SK-N-SH (cell line): ENCODE results near the gene FCHO1. TPM values are rescaled to one million over a fixed set of nuclear protein-coding genes. Genes with fewer than 3 reads are reported as not detected.

Experiments used
- CTCF ChIA-PET: fragments of 300-600, 350-600 bp; formaldehyde crosslinking; extraction: SDS; loops from one replicate; lab custom pipeline; 2021; lab: Yijun Ruan, JAX
- POLR2A ChIA-PET: fragments of 350-600 bp; sonication (Branson Sonifier 250); formaldehyde crosslinking; extraction: SDS; loops from one replicate; lab custom pipeline; 2020; ENCODE audit warnings: antibody characterized with exemption, inconsistent platforms; lab: Yijun Ruan, JAX
- DNase-seq: peaks from one replicate; pipeline ENCODE4 v3.0.0; 2012
- H2AFZ ChIP-seq: fragments of 200-600 bp; sonication (generic); 2 replicates; pipeline ENCODE4 v1.8.1; 2016; ENCODE audit warnings: antibody characterized with exemption, mild to moderate bottlenecking, low read depth
- H3F3A ChIP-seq: fragments of 200-600 bp; sonication (generic); replicated peaks from 2 replicates; pipeline ENCODE3; 2016; ENCODE audit warnings: antibody characterized with exemption, mild to moderate bottlenecking; ENCODE audit not compliant: insufficient read depth
- H3K27ac ChIP-seq, 2 experiments: fragments of 200-500 bp in 1 of 2; fragments of 200-600 bp in 1 of 2; sonication (Bioruptor generic) in 1 of 2; sonication (generic), shearing (Covaris generic) in 1 of 2; 2 replicates each; pipeline versions ENCODE4 v1.5.1 to v1.6.1; 2014 to 2016; ENCODE audit warnings: low read depth in 2 of 2, inconsistent platforms in 1 of 2, low read length in 1 of 2, mild to moderate bottlenecking in 1 of 2, mixed read lengths in 1 of 2
- H3K27me3 ChIP-seq: fragments of 200-600 bp; sonication (generic), shearing (Covaris generic); 2 replicates; pipeline ENCODE4 v1.6.1; 2016; ENCODE audit warnings: mixed run types; ENCODE audit not compliant: insufficient read depth
- H3K36me3 ChIP-seq, 2 experiments: fragments of 200-500 bp in 1 of 2; fragments of 200-600 bp in 1 of 2; sonication (Bioruptor generic) in 1 of 2; sonication (generic) in 1 of 2; replicated peaks in 1 of 2; 2 replicates each; pipeline versions ENCODE3 to v1.5.1; 2014 to 2016; ENCODE audit warnings: low read length in 1 of 2, mild to moderate bottlenecking in 1 of 2; ENCODE audit not compliant: insufficient read depth in 2 of 2, control insufficient read depth in 1 of 2
- H3K4me1 ChIP-seq, 2 experiments: fragments of 200-500 bp in 1 of 2; fragments of 200-600 bp in 1 of 2; sonication (Bioruptor generic) in 1 of 2; sonication (generic), shearing (Covaris generic) in 1 of 2; 2 replicates each; pipeline versions ENCODE4 v1.5.1 to v1.6.1; 2014 to 2016; ENCODE audit warnings: low read depth in 1 of 2, low read length in 1 of 2, mixed run types in 1 of 2; ENCODE audit not compliant: insufficient read depth in 2 of 2, control insufficient read depth in 1 of 2
- H3K4me2 ChIP-seq: fragments of 200-600 bp; sonication (generic), shearing (Covaris generic); 2 replicates; pipeline ENCODE4 v1.6.1; 2017; ENCODE audit warnings: mixed run types
- H3K4me3 ChIP-seq, 2 experiments: fragments of 200-500 bp in 1 of 2; fragments of 200-600 bp in 1 of 2; sonication (Bioruptor generic) in 1 of 2; sonication (generic), shearing (Covaris generic) in 1 of 2; 2 replicates each; pipeline versions ENCODE4 v1.5.1 to v1.8.1; 2014 to 2016; ENCODE audit warnings: low read depth in 2 of 2, inconsistent platforms in 1 of 2, low read length in 1 of 2, mild to moderate bottlenecking in 1 of 2, mixed read lengths in 1 of 2, moderate library complexity in 1 of 2
- H3K79me2 ChIP-seq: fragments of 200-600 bp; sonication (generic); 2 replicates; pipeline ENCODE4 v1.8.1; 2017; ENCODE audit warnings: mild to moderate bottlenecking; ENCODE audit not compliant: insufficient read depth
- H3K9ac ChIP-seq: fragments of 200-600 bp; sonication (generic); 2 replicates; pipeline ENCODE4 v1.6.1; 2017; ENCODE audit warnings: mixed run types
- H3K9me2 ChIP-seq: fragments of 200-600 bp; sonication (generic); 2 replicates; pipeline ENCODE4 v1.6.1; 2017; ENCODE audit warnings: mixed run types
- H3K9me3 ChIP-seq: fragments of 200-600 bp; sonication (generic); 2 replicates; pipeline ENCODE4 v1.6.1; 2017; ENCODE audit warnings: mixed run types, mild to moderate bottlenecking, moderate library complexity
- H4K20me1 ChIP-seq: fragments of 200-600 bp; sonication (generic); 2 replicates; pipeline ENCODE4 v1.6.1; 2017; ENCODE audit warnings: mild to moderate bottlenecking, mixed run types; ENCODE audit not compliant: insufficient read depth
- ELF1 ChIP-seq: IDR thresholded peaks from 2 replicates; pipeline ENCODE4 v1.4.0; 2012
- EP300 ChIP-seq, 2 experiments: IDR thresholded peaks; 2 replicates each; pipeline versions ENCODE4 v1.4.0 to v1.6.1; 2012; ENCODE audit warnings: borderline replicate concordance in 1 of 2, low read depth in 1 of 2, low read length in 1 of 2
- EZH2phosphoT487 ChIP-seq: fragments of 200-600 bp; sonication (generic); IDR thresholded peaks from 2 replicates; pipeline ENCODE4 v1.6.1; 2017; ENCODE audit warnings: low read depth, mixed run types, mild to moderate bottlenecking, antibody characterized with exemption, moderate library complexity, borderline replicate concordance
- FOSL2 ChIP-seq: IDR thresholded peaks from 2 replicates; pipeline ENCODE4 v1.4.0; 2012; ENCODE audit warnings: low read depth, mild to moderate bottlenecking, moderate library complexity, borderline replicate concordance
- FOXJ3 ChIP-seq: sonication (generic); formaldehyde crosslinking; IDR thresholded peaks from 2 replicates; pipeline ENCODE4 v1.5.1; 2020; ENCODE audit warnings: mild to moderate bottlenecking, missing genetic modification reagents
- GABPA ChIP-seq: IDR thresholded peaks from 2 replicates; pipeline ENCODE4 v1.4.0; 2012; ENCODE audit warnings: low read depth, mild to moderate bottlenecking
- JUND ChIP-seq: IDR thresholded peaks from 2 replicates; pipeline ENCODE4 v1.4.0; 2012
- NFIC ChIP-seq: IDR thresholded peaks from 2 replicates; pipeline ENCODE4 v1.4.0; 2012; ENCODE audit warnings: borderline replicate concordance
- NRF1 ChIP-seq: IDR thresholded peaks from 2 replicates; pipeline ENCODE4 v1.6.1; 2012; ENCODE audit warnings: low read depth, mild to moderate bottlenecking, low read length
- RAD21 ChIP-seq: IDR thresholded peaks from 2 replicates; pipeline ENCODE4 v1.6.1; 2012; ENCODE audit warnings: mild to moderate bottlenecking, low read length
- RXRA ChIP-seq: IDR thresholded peaks from 2 replicates; pipeline ENCODE4 v1.4.0; 2012; ENCODE audit warnings: low read depth, mild to moderate bottlenecking, borderline replicate concordance
- TAF1 ChIP-seq: IDR thresholded peaks from 2 replicates; pipeline ENCODE4 v1.6.1; 2012; ENCODE audit warnings: low read depth, mild to moderate bottlenecking, low read length, moderate library complexity, borderline replicate concordance
- TCF12 ChIP-seq: IDR thresholded peaks from 2 replicates; pipeline ENCODE4 v1.4.0; 2012
- TEAD4 ChIP-seq: IDR thresholded peaks from 2 replicates; pipeline ENCODE4 v1.4.0; 2012; ENCODE audit warnings: mild to moderate bottlenecking, borderline replicate concordance; ENCODE audit not compliant: insufficient read depth
- YY1 ChIP-seq: IDR thresholded peaks from 2 replicates; pipeline ENCODE4 v1.4.0; 2012; ENCODE audit warnings: low read depth, mild to moderate bottlenecking
- WGBS: methylation state at CpG from one replicate; pipeline ENCODE4 v1.1.6; 2017; ENCODE audit warnings: low lambda C conversion rate; 5-methylcytosine and 5-hydroxymethylcytosine counted together
- polyA plus RNA-seq, 3 experiments: library from polyadenylated mRNA; depleted of rRNA; stranded (reverse); fragments of >200 nt; gene quantifications; 2 replicates each; pipeline ENCODE4 v1.2.3, GENCODE V29; 2012
- TF ChIP-seq, protein P1 (sequence below): IDR thresholded peaks from 2 replicates; pipeline ENCODE4; 2012
- TF ChIP-seq, protein P2 (sequence below): IDR thresholded peaks from 2 replicates; pipeline ENCODE4 v1.4.0; 2012; ENCODE audit warnings: low read depth, borderline replicate concordance
- TF ChIP-seq, protein P3 (sequence below): IDR thresholded peaks from 2 replicates; pipeline ENCODE4 v1.4.0; 2012; ENCODE audit warnings: low read depth, borderline replicate concordance
- TF ChIP-seq, protein P4 (sequence below): fragments of 150-350 bp; IDR thresholded peaks from 2 replicates; pipeline ENCODE4 v1.6.1; 2017; ENCODE audit warnings: antibody characterized with exemption, low read length, low read depth, borderline replicate concordance
- TF ChIP-seq, protein P5 (sequence below): IDR thresholded peaks from 2 replicates; pipeline ENCODE4 v1.6.1; 2012; ENCODE audit warnings: mild to moderate bottlenecking, low read depth, low read length, moderate library complexity

FCHO1 gene
- polyA plus RNA-seq, 1 of the 3 experiments (the other 2 are of a cell fraction): 0.71 TPM

DNA sequence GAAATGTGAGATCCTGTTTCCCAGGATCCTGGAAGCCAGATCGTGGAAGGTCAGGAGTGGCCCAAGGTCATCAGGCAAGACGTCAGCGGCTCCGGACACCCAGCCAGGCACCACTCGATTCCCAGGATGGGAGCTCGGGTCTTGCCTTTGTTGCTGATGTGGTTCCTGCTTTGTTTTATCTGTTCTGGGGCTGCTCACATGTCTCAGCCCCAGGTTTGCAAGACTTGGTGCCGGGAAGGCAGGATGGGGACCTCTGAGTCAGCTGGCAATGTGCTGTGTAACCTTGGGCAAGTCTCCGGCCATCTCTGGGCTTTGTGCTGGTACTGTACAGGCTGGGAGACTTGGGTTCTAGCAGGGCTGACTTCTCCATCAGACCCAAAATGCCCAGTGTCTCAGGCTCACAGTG is 1.4 kb upstream of the FCHO1 start:
- POLR2A ChIA-PET: no interaction called here
- Histone ChIP-seq H3K9ac (no peak overlapping the region), H3K36me3 (no peaks in the 10 kb centered on the region), H3F3A (peaks cover 6% of the 10 kb centered on the region), H3K9me2 (no peaks in the 10 kb centered on the region), H3K79me2 (no peaks in the 10 kb centered on the region), H4K20me1 (no peaks in the 10 kb centered on the region), H3K27ac (no peak overlapping the region), H2AFZ (no peak overlapping the region), H3K4me3 (no peak overlapping the region), H3K4me2 (no peak overlapping the region), H3K27me3 (no peaks in the 10 kb centered on the region), H3K4me1 (peaks cover under 1 to 5% of the 10 kb centered on the region in 2 experiments; a peak in 1 of 4 replicates), H3K9me3 (no peaks in the 10 kb centered on the region)
- DNase-seq: no peak
- TF ChIP-seq TAF1: no peak
- TF ChIP-seq GABPA: no peak
- TF ChIP-seq RXRA: no peak
- TF ChIP-seq RAD21: no peak
- TF ChIP-seq FOSL2: no peak
- 32% methylated on average over 4 of the region's 8 CpGs for WGBS
- CTCF ChIA-PET: interaction anchor here (1.1 to 1.3 kb wide), 2 partner anchors 25 to 110 kb away, joined by 3 to 4 read pairs; partner anchors contain the start of gene RPL18A

DNA sequence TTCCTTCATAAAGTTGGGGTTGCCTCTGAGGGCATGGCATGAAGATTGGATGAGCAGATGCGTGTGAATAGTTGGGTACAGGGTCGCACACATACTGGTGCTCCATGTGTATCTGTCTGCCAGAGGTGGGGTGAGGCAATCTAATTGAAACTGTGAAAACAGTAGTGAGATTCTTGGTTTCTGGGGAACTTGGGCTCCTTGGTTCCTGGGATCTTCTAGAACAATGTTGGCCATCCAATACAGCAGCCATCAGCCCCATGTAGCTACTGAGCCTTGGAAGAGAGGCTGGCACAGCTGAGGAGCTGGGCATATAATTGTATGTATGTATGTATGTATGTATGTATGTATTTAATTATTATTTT is 616 bp downstream of the FCHO1 start:
- Histone ChIP-seq H3K9me2 (no peaks in the 10 kb centered on the region), H3K27ac (no peak overlapping the region), H3K9ac (no peak overlapping the region), H3K36me3 (no peaks in the 10 kb centered on the region), H3K27me3 (no peaks in the 10 kb centered on the region), H3K4me2 (no peak overlapping the region), H3K9me3 (no peaks in the 10 kb centered on the region), H3K4me3 (no peak overlapping the region), H3F3A (peaks cover 3% of the 10 kb centered on the region), H2AFZ (no peak overlapping the region), H4K20me1 (no peaks in the 10 kb centered on the region), H3K4me1 (peaks cover 9 to 18% of the 10 kb centered on the region in 2 experiments; a peak in 1 of 4 replicates), H3K79me2 (no peaks in the 10 kb centered on the region)
- CTCF ChIA-PET: interaction anchor here (0.6 to 1.1 kb wide), 2 partner anchors 12 to 801 kb away, joined by 3 read pairs; no protein-coding TSS in a partner anchor
- DNase-seq: no peak
- WGBS: 60% methylated on average over 2 of the region's 2 CpGs
- POLR2A ChIA-PET: interaction anchor here (0.7 kb wide), 1 partner anchor 96 kb away, joined by 3 read pairs; the partner anchor contains the start of gene JAK3
- TF ChIP-seq, protein P1, sequence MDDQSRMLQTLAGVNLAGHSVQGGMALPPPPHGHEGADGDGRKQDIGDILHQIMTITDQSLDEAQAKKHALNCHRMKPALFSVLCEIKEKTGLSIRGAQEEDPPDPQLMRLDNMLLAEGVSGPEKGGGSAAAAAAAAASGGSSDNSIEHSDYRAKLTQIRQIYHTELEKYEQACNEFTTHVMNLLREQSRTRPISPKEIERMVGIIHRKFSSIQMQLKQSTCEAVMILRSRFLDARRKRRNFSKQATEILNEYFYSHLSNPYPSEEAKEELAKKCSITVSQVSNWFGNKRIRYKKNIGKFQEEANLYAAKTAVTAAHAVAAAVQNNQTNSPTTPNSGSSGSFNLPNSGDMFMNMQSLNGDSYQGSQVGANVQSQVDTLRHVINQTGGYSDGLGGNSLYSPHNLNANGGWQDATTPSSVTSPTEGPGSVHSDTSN: no peak
- no peak for TF ChIP-seq TAF1
- TF ChIP-seq NFIC: no peak
- TF ChIP-seq, protein P2, sequence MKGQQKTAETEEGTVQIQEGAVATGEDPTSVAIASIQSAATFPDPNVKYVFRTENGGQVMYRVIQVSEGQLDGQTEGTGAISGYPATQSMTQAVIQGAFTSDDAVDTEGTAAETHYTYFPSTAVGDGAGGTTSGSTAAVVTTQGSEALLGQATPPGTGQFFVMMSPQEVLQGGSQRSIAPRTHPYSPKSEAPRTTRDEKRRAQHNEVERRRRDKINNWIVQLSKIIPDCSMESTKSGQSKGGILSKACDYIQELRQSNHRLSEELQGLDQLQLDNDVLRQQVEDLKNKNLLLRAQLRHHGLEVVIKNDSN: no peak
- TF ChIP-seq, protein P3, sequence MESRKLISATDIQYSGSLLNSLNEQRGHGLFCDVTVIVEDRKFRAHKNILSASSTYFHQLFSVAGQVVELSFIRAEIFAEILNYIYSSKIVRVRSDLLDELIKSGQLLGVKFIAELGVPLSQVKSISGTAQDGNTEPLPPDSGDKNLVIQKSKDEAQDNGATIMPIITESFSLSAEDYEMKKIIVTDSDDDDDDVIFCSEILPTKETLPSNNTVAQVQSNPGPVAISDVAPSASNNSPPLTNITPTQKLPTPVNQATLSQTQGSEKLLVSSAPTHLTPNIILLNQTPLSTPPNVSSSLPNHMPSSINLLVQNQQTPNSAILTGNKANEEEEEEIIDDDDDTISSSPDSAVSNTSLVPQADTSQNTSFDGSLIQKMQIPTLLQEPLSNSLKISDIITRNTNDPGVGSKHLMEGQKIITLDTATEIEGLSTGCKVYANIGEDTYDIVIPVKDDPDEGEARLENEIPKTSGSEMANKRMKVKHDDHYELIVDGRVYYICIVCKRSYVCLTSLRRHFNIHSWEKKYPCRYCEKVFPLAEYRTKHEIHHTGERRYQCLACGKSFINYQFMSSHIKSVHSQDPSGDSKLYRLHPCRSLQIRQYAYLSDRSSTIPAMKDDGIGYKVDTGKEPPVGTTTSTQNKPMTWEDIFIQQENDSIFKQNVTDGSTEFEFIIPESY: no peak
- no peak for TF ChIP-seq EP300 (IDR thresholded peaks at IDR 0.05; ENCODE audit: borderline replicate concordance in 1 of 2, low read depth in 1 of 2, low read length in 1 of 2)
- TF ChIP-seq YY1: no peak
- TF ChIP-seq, protein P4, sequence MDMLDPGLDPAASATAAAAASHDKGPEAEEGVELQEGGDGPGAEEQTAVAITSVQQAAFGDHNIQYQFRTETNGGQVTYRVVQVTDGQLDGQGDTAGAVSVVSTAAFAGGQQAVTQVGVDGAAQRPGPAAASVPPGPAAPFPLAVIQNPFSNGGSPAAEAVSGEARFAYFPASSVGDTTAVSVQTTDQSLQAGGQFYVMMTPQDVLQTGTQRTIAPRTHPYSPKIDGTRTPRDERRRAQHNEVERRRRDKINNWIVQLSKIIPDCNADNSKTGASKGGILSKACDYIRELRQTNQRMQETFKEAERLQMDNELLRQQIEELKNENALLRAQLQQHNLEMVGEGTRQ: no peak
- no peak for TF ChIP-seq RAD21
- TF ChIP-seq NRF1: no peak
- TF ChIP-seq FOXJ3 (CRISPR knock-in tag): no peak
- TF ChIP-seq, protein P5, sequence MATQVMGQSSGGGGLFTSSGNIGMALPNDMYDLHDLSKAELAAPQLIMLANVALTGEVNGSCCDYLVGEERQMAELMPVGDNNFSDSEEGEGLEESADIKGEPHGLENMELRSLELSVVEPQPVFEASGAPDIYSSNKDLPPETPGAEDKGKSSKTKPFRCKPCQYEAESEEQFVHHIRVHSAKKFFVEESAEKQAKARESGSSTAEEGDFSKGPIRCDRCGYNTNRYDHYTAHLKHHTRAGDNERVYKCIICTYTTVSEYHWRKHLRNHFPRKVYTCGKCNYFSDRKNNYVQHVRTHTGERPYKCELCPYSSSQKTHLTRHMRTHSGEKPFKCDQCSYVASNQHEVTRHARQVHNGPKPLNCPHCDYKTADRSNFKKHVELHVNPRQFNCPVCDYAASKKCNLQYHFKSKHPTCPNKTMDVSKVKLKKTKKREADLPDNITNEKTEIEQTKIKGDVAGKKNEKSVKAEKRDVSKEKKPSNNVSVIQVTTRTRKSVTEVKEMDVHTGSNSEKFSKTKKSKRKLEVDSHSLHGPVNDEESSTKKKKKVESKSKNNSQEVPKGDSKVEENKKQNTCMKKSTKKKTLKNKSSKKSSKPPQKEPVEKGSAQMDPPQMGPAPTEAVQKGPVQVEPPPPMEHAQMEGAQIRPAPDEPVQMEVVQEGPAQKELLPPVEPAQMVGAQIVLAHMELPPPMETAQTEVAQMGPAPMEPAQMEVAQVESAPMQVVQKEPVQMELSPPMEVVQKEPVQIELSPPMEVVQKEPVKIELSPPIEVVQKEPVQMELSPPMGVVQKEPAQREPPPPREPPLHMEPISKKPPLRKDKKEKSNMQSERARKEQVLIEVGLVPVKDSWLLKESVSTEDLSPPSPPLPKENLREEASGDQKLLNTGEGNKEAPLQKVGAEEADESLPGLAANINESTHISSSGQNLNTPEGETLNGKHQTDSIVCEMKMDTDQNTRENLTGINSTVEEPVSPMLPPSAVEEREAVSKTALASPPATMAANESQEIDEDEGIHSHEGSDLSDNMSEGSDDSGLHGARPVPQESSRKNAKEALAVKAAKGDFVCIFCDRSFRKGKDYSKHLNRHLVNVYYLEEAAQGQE: no peak
- TF ChIP-seq TEAD4: no peak
- TF ChIP-seq ELF1: no peak
- no peak for TF ChIP-seq EZH2phosphoT487
- TF ChIP-seq TCF12: no peak
- no peak for TF ChIP-seq JUND
- no peak for TF ChIP-seq GABPA
- no peak for TF ChIP-seq FOSL2
